GM04503 (cell line): ENCODE results near the gene VAC14.
A peak's percentile ranks its signal among the peaks of the same experiment; 100 is the strongest.

Experiments used
- DNase-seq: peaks from one replicate; pipeline ENCODE4 v3.0.0-alpha.2; 2012; ENCODE audit warnings: low read depth

The VAC14 gene

GRCh38 chr16:70661918-70662641 lies 138.9 kb downstream of the VAC14 start:
- no peak for DNase-seq

- DNase-seq: no peak
Measured at GRCh38 chr16:70661534-70661917, 139.4 kb downstream of the VAC14 start.

GRCh38 chr16:70660672-70661350 lies 140.1 kb downstream of the VAC14 start:
- DNase-seq: no peak

- DNase-seq: no peak
Measured at GRCh38 chr16:70659953-70660671, 140.8 kb downstream of the VAC14 start.

GRCh38 chr16:70659546-70659945 lies 141.4 kb downstream of the VAC14 start:
- no peak for DNase-seq

GRCh38 chr16:70658921-70659320 lies 142.0 kb downstream of the VAC14 start:
- no peak for DNase-seq

GRCh38 chr16:70657956-70658355 lies 143.0 kb downstream of the VAC14 start:
- DNase-seq: no peak

- no peak for DNase-seq
Measured at GRCh38 chr16:70656712-70657263, 144.2 kb downstream of the VAC14 start.

GRCh38 chr16:70656065-70656711 lies 144.8 kb downstream of the VAC14 start:
- no peak for DNase-seq

GRCh38 chr16:70653809-70654771 lies 146.9 kb downstream of the VAC14 start:
- peak; percentile 50 for DNase-seq

- DNase-seq: no peak
Measured at GRCh38 chr16:70653406-70653805, 147.6 kb downstream of the VAC14 start.

GRCh38 chr16:70652322-70652721 lies 148.6 kb downstream of the VAC14 start:
- DNase-seq: no peak

- no peak for DNase-seq
Measured at GRCh38 chr16:70651524-70651923, 149.4 kb downstream of the VAC14 start.

GRCh38 chr16:70650216-70650615 lies 150.7 kb downstream of the VAC14 start:
- no peak for DNase-seq

GRCh38 chr16:70649300-70649699 lies 151.7 kb downstream of the VAC14 start:
- no peak for DNase-seq

GRCh38 chr16:70648606-70649005 lies 152.4 kb downstream of the VAC14 start:
- DNase-seq: no peak

GRCh38 chr16:70647441-70648359 lies 153.3 kb downstream of the VAC14 start:
- DNase-seq: no peak

- DNase-seq: no peak
Measured at GRCh38 chr16:70646260-70647241, 154.4 kb downstream of the VAC14 start, which contains the start of gene IL34. IL34 (plus strand) TSS chr16:70646559; CDS start chr16:70646948, 389 bp downstream.
